Trophoblast cell (in vitro differentiated cells and primary cell): Measurements from ENCODE around the gene BCAT1.

Experiments used
- DNase-seq, 2 donors: peaks; one replicate each; pipeline ENCODE4 v3.0.0-alpha.2; 2016
- H2AFZ ChIP-seq: 2 replicates; pipeline ENCODE4 v1.6.1; 2013; ENCODE audit warnings: low read length, moderate library complexity, mild to moderate bottlenecking; ENCODE audit not compliant: insufficient read depth, poor library complexity
- H2AK5ac ChIP-seq: 2 replicates; pipeline ENCODE4 v1.6.1; 2013; ENCODE audit warnings: mild to moderate bottlenecking, low read length
- H2BK120ac ChIP-seq: 2 replicates; pipeline ENCODE4 v1.6.1; 2013; ENCODE audit warnings: low read length, mild to moderate bottlenecking, moderate library complexity; ENCODE audit not compliant: insufficient read depth, poor library complexity
- H2BK12ac ChIP-seq: 2 replicates; pipeline ENCODE4 v1.6.1; 2013; ENCODE audit warnings: mild to moderate bottlenecking, low read length, moderate library complexity
- H2BK5ac ChIP-seq: 2 replicates; pipeline ENCODE4 v1.6.1; 2013; ENCODE audit warnings: low read length, low read depth, moderate library complexity, mild to moderate bottlenecking; ENCODE audit not compliant: poor library complexity
- H3K14ac ChIP-seq: 2 replicates; pipeline ENCODE4 v1.6.1; 2013; ENCODE audit warnings: mild to moderate bottlenecking, low read length
- H3K18ac ChIP-seq: 2 replicates; pipeline ENCODE4 v1.6.1; 2013; ENCODE audit warnings: mild to moderate bottlenecking, low read length
- H3K23ac ChIP-seq: 2 replicates; pipeline ENCODE4 v1.6.1; 2013; ENCODE audit warnings: low read length
- H3K27ac ChIP-seq: 2 replicates; pipeline ENCODE4 v1.5.1; 2013; ENCODE audit warnings: low read depth, mild to moderate bottlenecking, inconsistent platforms, low read length, moderate library complexity
- H3K27me3 ChIP-seq: 2 replicates; pipeline ENCODE4 v1.6.1; 2013; ENCODE audit warnings: inconsistent platforms, mild to moderate bottlenecking, low read length, moderate library complexity; ENCODE audit not compliant: insufficient read depth
- H3K36me3 ChIP-seq, 2 experiments: 1 replicate in 1 of 2; 2 replicates in 1 of 2; pipeline ENCODE4 v1.6.1; 2013; ENCODE audit warnings: low read length in 2 of 2, mild to moderate bottlenecking in 2 of 2, moderate library complexity in 1 of 2; ENCODE audit not compliant: insufficient read depth in 2 of 2, control insufficient read depth in 1 of 2
- H3K4ac ChIP-seq: 2 replicates; pipeline ENCODE4 v1.6.1; 2013; ENCODE audit warnings: low read depth, mild to moderate bottlenecking, low read length, moderate library complexity
- H3K4me1 ChIP-seq, 2 experiments: 1 replicate in 1 of 2; 2 replicates in 1 of 2; pipeline ENCODE4 v1.6.1; 2013; ENCODE audit warnings: low read length in 2 of 2, mild to moderate bottlenecking in 2 of 2, moderate library complexity in 1 of 2; ENCODE audit not compliant: insufficient read depth in 2 of 2, control insufficient read depth in 1 of 2
- H3K4me2 ChIP-seq: 2 replicates; pipeline ENCODE4 v1.6.1; 2013; ENCODE audit warnings: inconsistent platforms, mild to moderate bottlenecking, low read length, moderate library complexity
- H3K4me3 ChIP-seq: 2 replicates; pipeline ENCODE4 v1.5.1; 2013; ENCODE audit warnings: mild to moderate bottlenecking, low read depth, low read length, inconsistent platforms
- H3K79me1 ChIP-seq: one replicate; pipeline ENCODE4 v1.6.1; 2013; ENCODE audit warnings: low read length
- H3K79me2 ChIP-seq: 2 replicates; pipeline ENCODE4 v1.6.1; 2013; ENCODE audit warnings: low read length, mild to moderate bottlenecking; ENCODE audit not compliant: control insufficient read depth, insufficient read depth, poor library complexity
- H3K9ac ChIP-seq: 2 replicates; pipeline ENCODE4 v1.6.1; 2013; ENCODE audit warnings: mild to moderate bottlenecking, low read length
- H3K9me3 ChIP-seq: 2 replicates; pipeline ENCODE4 v1.6.1; 2013; ENCODE audit warnings: low read depth, mild to moderate bottlenecking, control low read depth, inconsistent platforms, low read length; ENCODE audit not compliant: insufficient read depth
- H4K12ac ChIP-seq: 2 replicates; pipeline ENCODE4 v1.6.1; 2013; ENCODE audit warnings: low read depth, mild to moderate bottlenecking, low read length, moderate library complexity
- H4K8ac ChIP-seq: 2 replicates; pipeline ENCODE4 v1.6.1; 2013; ENCODE audit warnings: low read depth, mild to moderate bottlenecking, low read length, moderate library complexity
- H4K91ac ChIP-seq: one replicate; pipeline ENCODE4 v1.6.1; 2013; ENCODE audit warnings: low read depth, mild to moderate bottlenecking, low read length, moderate library complexity
- WGBS: extraction: QIAGEN DNeasy Blood & Tissue Kit; methylation state at CpG from one replicate; pipeline ENCODE4 v1.1.7; 2013; ENCODE audit warnings: missing lambda C conversion rate; ENCODE audit not compliant: insufficient read length, insufficient coverage; ENCODE audit errors: extremely low coverage; 5-methylcytosine and 5-hydroxymethylcytosine counted together

The BCAT1 gene

GRCh38 chr12:24889411-24889810 is 59.5 kb downstream of the BCAT1 start:
- Histone ChIP-seq H4K12ac (no peak overlapping the region), H2BK5ac (no peak overlapping the region), H3K27ac (no peak overlapping the region), H3K18ac (no peak overlapping the region), H3K9ac (no peak overlapping the region), H3K4me2 (no peak overlapping the region), H3K4ac (no peak overlapping the region), H3K36me3 (peaks cover 3 to 11% of the 10 kb centered on the region in 2 experiments), H2AFZ (no peak overlapping the region), H2AK5ac (no peak overlapping the region), H2BK120ac (no peak overlapping the region), H3K9me3 (no peaks in the 10 kb centered on the region), H3K4me1 (peaks cover 6 to 10% of the 10 kb centered on the region in 2 experiments), H3K27me3 (no peaks in the 10 kb centered on the region), H2BK12ac (no peak overlapping the region), H4K91ac (no peak overlapping the region), H3K23ac (no peak overlapping the region), H3K79me2 (no peaks in the 10 kb centered on the region), H3K79me1 (peaks cover 1% of the 10 kb centered on the region), H3K4me3 (no peak overlapping the region), H4K8ac (no peak overlapping the region), H3K14ac (no peak overlapping the region)
- no CpG with 5 or more reads among the region's 3 CpGs for WGBS
- no peak for DNase-seq

GRCh38 chr12:24888813-24889212 is 60.1 kb downstream of the BCAT1 start:
- Histone ChIP-seq H3K18ac (no peak overlapping the region), H2BK12ac (no peak overlapping the region), H3K4me3 (no peak overlapping the region), H4K12ac (no peak overlapping the region), H3K36me3 (peaks cover 3 to 9% of the 10 kb centered on the region in 2 experiments), H3K4me2 (no peak overlapping the region), H3K27ac (no peak overlapping the region), H2BK5ac (no peak overlapping the region), H4K8ac (no peak overlapping the region), H3K4ac (no peak overlapping the region), H4K91ac (no peak overlapping the region), H3K4me1 (peaks cover 6 to 10% of the 10 kb centered on the region in 2 experiments), H3K27me3 (no peaks in the 10 kb centered on the region), H3K79me2 (no peaks in the 10 kb centered on the region), H3K9ac (no peak overlapping the region), H3K79me1 (peaks cover 1% of the 10 kb centered on the region), H2AFZ (no peak overlapping the region), H3K14ac (no peak overlapping the region), H3K23ac (no peak overlapping the region), H2BK120ac (no peak overlapping the region), H3K9me3 (no peaks in the 10 kb centered on the region), H2AK5ac (no peak overlapping the region)
- WGBS = no CpG with 5 or more reads among the region's 5 CpGs
- DNase-seq = no peak

GRCh38 chr12:24884911-24885310 is 64.0 kb downstream of the BCAT1 start:
- H4K8ac ChIP-seq = no peak overlapping the region
- no CpG with 5 or more reads among the region's 3 CpGs for WGBS
- no peaks in the 10 kb centered on the region for H3K79me2 ChIP-seq
- H3K14ac ChIP-seq = no peak overlapping the region
- no peaks in the 10 kb centered on the region for H3K79me1 ChIP-seq
- peaks cover 5 to 9% of the 10 kb centered on the region in 2 experiments for H3K36me3 ChIP-seq
- DNase-seq = no peak
- H3K27me3 ChIP-seq = no peaks in the 10 kb centered on the region
- H3K4me2 ChIP-seq = no peak overlapping the region
- no peak overlapping the region for H2AFZ ChIP-seq
- H2BK12ac ChIP-seq = no peak overlapping the region
- no peak overlapping the region for H3K23ac ChIP-seq
- no peak overlapping the region for H2BK5ac ChIP-seq
- H3K9me3 ChIP-seq = no peaks in the 10 kb centered on the region
- no peak overlapping the region for H3K9ac ChIP-seq
- no peak overlapping the region for H3K27ac ChIP-seq
- no peak overlapping the region for H4K91ac ChIP-seq
- H3K18ac ChIP-seq = no peak overlapping the region
- H2BK120ac ChIP-seq = no peak overlapping the region
- H3K4me3 ChIP-seq = no peak overlapping the region
- H3K4ac ChIP-seq = no peak overlapping the region
- H3K4me1 ChIP-seq = peaks cover 2 to 4% of the 10 kb centered on the region in 2 experiments
- H2AK5ac ChIP-seq = no peak overlapping the region
- H4K12ac ChIP-seq = no peak overlapping the region

- H3K4me3 ChIP-seq = no peak overlapping the region
- no peak overlapping the region for H4K91ac ChIP-seq
- H3K79me1 ChIP-seq = no peaks in the 10 kb centered on the region
- DNase-seq = no peak
- no peak overlapping the region for H3K4ac ChIP-seq
- H3K4me2 ChIP-seq = no peak overlapping the region
- H2AFZ ChIP-seq = no peak overlapping the region
- no peak overlapping the region for H4K12ac ChIP-seq
- H2BK120ac ChIP-seq = no peak overlapping the region
- no CpG with 5 or more reads among the region's 4 CpGs for WGBS
- H2BK12ac ChIP-seq = no peak overlapping the region
- no peaks in the 10 kb centered on the region for H3K27me3 ChIP-seq
- H3K4me1 ChIP-seq = no peaks in the 10 kb centered on the region
- H3K9me3 ChIP-seq = no peaks in the 10 kb centered on the region
- H3K23ac ChIP-seq = no peak overlapping the region
- peaks cover 9 to 15% of the 10 kb centered on the region in 2 experiments for H3K36me3 ChIP-seq
- no peak overlapping the region for H3K18ac ChIP-seq
- no peak overlapping the region for H2BK5ac ChIP-seq
- H3K9ac ChIP-seq = no peak overlapping the region
- no peak overlapping the region for H2AK5ac ChIP-seq
- H3K14ac ChIP-seq = no peak overlapping the region
- no peak overlapping the region for H3K27ac ChIP-seq
- H3K79me2 ChIP-seq = no peaks in the 10 kb centered on the region
- no peak overlapping the region for H4K8ac ChIP-seq
These were observed 67.1 kb downstream of the BCAT1 start for GRCh38 chr12:24881724-24882371.
